GM12891 (cell line): ENCODE results near the gene PRCP.

Experiments used
- POLR2A ChIP-seq: IDR thresholded peaks from 2 replicates; pipeline ENCODE4 v1.6.1; 2011; ENCODE audit warnings: low read depth, low read length, control low read depth
- POLR2AphosphoS5 ChIP-seq: IDR thresholded peaks from 2 replicates; pipeline ENCODE4 v1.6.1; 2011; ENCODE audit warnings: low read depth, low read length, control low read depth

DNA sequence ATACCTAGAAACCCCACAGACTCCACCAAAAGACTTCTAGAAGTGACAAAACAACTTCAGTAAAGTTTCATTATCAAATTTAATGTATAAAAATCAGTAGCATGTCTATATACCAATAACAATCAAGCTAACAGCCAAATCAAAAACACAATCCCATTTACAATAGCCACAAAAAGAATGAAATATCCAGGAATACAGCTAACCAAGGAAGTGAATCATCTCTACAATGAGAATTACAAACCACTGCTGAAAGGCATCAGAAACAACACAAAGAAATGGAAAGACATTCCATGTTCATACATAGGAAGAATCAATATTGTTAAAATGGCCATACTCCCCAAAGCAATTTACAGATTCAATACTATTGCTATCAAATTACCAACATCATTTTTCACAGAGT, 46.0 kb downstream of the PRCP start:
- TF ChIP-seq POLR2AphosphoS5 (no peak), POLR2A (no peak)
